Gastroesophageal sphincter (tissue), 3 donors: ENCODE measurements around the gene COTL1.

ENCODE experiments used
- CTCF ChIP-seq, 4 experiments: fragments of 200-600 bp in 2 of 4; fragments of 450-650 bp in 2 of 4; sonication (generic) in 1 of 4; IDR thresholded peaks; one replicate each; pipeline ENCODE4 v1.5.1; 2017 to 2019; ENCODE audit warnings: antibody characterized with exemption in 4 of 4, mild to moderate bottlenecking in 2 of 4, moderate library complexity in 2 of 4
- EP300 ChIP-seq: sonication (generic); formaldehyde crosslinking; IDR thresholded peaks from one replicate; pipeline ENCODE4 v1.6.1; 2017; ENCODE audit warnings: antibody characterized with exemption, mild to moderate bottlenecking
- POLR2A ChIP-seq, 2 donors: fragments of 450-650 bp; IDR thresholded peaks; one replicate each; pipeline ENCODE4 v1.6.1; 2017; ENCODE audit warnings: antibody characterized with exemption in 2 of 2, mild to moderate bottlenecking in 2 of 2, moderate library complexity in 1 of 2
- POLR2AphosphoS5 ChIP-seq: sonication (generic); formaldehyde crosslinking; IDR thresholded peaks from one replicate; pipeline ENCODE4 v1.6.1; 2017; ENCODE audit warnings: antibody characterized with exemption

DNA sequence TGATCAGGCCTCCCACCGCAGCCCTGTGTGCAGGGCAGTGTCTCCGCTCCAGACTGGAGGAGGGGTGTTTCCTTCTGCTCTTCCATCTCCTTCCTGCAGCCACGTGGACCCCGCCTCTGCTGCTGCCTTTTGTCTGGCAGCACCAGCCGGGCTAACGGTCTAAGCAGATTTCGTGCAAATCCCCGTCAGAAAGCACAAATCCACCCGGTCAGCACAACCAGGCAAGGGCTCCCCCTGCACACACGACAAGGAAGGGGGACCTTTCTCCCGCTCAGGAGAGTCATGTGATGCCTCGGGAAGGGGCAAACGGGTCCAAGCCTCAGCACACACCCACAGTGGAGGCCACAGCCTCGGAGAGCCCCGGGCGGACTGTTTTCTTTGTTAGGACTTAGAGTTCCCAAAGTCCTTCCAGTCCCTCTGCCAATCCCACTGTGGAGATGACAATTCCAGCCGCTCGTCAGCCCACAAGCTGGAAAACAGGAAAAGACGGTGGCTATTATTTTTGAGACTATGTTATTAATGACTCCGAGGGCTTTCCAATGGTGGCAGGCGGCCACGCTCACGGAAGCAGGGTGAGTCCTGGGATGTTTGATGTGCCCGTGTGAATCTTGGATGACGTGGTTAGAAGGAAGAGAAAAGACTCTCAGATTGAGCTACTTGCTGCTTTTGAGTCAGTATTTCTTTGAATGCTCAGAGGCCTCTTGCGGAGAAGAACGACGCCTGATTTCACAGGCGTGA, 90.9 kb downstream of the COTL1 start:
- TF ChIP-seq CTCF (IDR thresholded peaks at IDR 0.05) (no peak), POLR2A (IDR thresholded peaks at IDR 0.05) (no peak), EP300 (no peak), POLR2AphosphoS5 (no peak)
